OCI-LY1 (cell line): ENCODE results near the gene CCDC33.

Experiments used
- EZH2 ChIP-seq: fragments of 200-600 bp; sonication (generic), shearing (Covaris generic); IDR thresholded peaks from 2 replicates; pipeline ENCODE4 v1.8.0; 2017; ENCODE audit warnings: borderline replicate concordance, mixed run types, mild to moderate bottlenecking, antibody characterized with exemption, low read length, moderate library complexity, mixed read lengths
- TF ChIP-seq, protein P1 (sequence below): fragments of 200-600 bp; sonication (generic), shearing (Covaris generic); IDR thresholded peaks from 2 replicates; pipeline ENCODE4 v1.5.1; 2017; ENCODE audit warnings: mild to moderate bottlenecking, antibody characterized with exemption, low read length, moderate library complexity, mixed read lengths

DNA sequence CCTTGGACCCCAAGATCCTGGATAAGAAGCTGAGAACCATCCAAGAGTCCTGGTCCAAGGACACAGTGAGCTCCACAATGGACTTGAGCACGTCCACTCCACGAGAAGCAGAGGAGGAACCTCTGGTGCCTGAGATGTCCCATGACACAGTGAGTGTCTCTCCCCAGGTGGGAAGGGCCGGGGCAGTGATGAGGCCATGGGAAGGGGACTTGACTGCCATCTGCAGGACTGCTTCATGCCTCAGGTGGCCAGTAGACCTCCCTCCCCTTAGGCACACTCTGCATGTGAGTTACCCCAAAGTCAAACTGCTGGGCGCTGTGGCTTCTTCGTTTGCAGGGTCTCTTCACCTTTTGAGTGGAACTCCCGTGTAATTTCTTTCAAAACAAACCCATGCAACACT lies 59.7 kb downstream of the CCDC33 start:
- TF ChIP-seq, protein P1, sequence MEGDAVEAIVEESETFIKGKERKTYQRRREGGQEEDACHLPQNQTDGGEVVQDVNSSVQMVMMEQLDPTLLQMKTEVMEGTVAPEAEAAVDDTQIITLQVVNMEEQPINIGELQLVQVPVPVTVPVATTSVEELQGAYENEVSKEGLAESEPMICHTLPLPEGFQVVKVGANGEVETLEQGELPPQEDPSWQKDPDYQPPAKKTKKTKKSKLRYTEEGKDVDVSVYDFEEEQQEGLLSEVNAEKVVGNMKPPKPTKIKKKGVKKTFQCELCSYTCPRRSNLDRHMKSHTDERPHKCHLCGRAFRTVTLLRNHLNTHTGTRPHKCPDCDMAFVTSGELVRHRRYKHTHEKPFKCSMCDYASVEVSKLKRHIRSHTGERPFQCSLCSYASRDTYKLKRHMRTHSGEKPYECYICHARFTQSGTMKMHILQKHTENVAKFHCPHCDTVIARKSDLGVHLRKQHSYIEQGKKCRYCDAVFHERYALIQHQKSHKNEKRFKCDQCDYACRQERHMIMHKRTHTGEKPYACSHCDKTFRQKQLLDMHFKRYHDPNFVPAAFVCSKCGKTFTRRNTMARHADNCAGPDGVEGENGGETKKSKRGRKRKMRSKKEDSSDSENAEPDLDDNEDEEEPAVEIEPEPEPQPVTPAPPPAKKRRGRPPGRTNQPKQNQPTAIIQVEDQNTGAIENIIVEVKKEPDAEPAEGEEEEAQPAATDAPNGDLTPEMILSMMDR = no peak
- TF ChIP-seq EZH2 = no peak
